Measurements from ENCODE around the gene KIAA1671.

DNA sequence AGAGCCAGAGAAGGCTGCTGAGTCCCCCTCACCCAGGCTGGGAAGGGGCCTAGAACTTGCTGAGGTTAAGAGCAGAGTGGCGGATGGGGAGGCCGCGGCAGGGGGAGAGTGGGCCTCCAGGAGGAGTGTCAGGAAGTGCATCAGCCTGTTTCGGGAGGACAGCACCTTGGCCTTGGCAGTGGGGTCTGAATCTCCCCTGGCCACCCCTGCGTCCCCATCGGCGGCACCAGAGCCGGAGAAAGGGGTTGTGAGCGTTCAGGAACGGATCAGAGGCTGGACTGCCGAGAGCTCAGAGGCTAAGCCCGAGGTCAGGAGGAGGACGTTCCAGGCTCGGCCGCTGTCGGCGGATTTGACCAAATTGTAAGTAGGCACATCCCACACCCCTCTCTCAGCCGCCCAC lies 76.7 kb downstream of the KIAA1671 start:
- TF ChIP-seq, protein P1, sequence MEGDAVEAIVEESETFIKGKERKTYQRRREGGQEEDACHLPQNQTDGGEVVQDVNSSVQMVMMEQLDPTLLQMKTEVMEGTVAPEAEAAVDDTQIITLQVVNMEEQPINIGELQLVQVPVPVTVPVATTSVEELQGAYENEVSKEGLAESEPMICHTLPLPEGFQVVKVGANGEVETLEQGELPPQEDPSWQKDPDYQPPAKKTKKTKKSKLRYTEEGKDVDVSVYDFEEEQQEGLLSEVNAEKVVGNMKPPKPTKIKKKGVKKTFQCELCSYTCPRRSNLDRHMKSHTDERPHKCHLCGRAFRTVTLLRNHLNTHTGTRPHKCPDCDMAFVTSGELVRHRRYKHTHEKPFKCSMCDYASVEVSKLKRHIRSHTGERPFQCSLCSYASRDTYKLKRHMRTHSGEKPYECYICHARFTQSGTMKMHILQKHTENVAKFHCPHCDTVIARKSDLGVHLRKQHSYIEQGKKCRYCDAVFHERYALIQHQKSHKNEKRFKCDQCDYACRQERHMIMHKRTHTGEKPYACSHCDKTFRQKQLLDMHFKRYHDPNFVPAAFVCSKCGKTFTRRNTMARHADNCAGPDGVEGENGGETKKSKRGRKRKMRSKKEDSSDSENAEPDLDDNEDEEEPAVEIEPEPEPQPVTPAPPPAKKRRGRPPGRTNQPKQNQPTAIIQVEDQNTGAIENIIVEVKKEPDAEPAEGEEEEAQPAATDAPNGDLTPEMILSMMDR (IDR thresholded peaks at IDR 0.05), result no peak
- no peak for TF ChIP-seq EZH2 (IDR thresholded peaks at IDR 0.05; ENCODE audit: borderline replicate concordance, insufficient read depth, low read depth, low read length, poor library complexity, severe bottlenecking)
